COR-L47 (cell line): ENCODE data around the gene EEF1AKMT3.
"Not testable (repeated sequence)": the region's sequence is repeated elsewhere in the genome, so short reads cannot be mapped to it uniquely, and the experiment has no call there.

Source experiments
- DNase-seq: peaks from one replicate; lab custom pipeline; 2025; lab: John Stamatoyannopoulos, UW

EEF1AKMT3 gene

DNA sequence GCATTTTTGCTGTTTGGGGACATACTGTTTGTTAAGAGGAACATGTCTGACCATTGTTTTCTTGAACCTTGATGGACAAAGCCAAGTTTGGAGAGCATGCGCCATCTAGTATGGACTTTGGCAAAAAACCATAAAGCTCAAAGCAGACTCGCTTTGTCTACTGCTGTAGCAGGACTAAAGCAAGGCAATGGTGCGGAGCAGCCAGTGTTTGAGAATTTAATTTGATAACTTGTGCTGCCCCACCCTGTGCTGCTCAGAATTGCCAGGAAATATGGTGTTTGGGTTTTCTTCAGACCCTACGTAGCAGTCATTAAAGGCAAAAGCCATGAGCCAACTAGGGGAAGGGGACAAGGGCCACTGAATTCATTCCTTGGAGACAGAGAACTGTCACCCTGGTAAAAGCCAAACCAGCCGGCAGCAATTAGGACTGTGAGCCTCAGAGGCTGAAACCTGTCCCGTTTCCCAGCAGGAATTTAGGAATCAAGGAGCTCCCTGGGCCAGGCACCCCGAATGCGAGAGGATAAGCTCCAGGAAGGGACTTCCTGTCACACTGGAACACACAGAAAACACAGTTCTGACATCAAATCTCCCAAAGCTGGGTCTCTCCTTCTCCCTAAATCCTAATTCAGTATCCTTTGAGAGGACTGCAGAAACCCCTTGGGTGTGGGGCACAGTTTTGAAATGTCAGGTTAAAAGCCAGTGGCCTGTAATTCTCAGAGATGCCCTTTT lies 45.0 kb downstream of the EEF1AKMT3 start:
- no peak for DNase-seq

DNA sequence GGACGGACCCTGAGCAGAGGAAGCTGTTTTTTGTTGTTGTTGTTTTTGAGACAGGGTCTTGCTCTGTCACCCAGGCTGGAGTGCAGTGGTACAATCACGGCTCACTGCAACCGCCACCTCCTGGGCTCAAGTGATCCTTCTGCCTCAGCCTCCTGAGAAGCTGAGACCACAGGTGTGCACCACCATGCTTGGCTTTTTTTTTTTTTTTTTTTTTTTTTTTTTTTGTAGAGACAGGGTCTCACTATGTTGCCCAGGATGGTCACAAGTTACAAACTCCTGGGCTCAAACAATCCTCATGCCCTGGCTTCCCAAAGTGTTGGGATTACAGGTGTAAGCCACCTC lies 45.5 kb downstream of the EEF1AKMT3 start:
- not testable (repeated sequence) for DNase-seq

DNA sequence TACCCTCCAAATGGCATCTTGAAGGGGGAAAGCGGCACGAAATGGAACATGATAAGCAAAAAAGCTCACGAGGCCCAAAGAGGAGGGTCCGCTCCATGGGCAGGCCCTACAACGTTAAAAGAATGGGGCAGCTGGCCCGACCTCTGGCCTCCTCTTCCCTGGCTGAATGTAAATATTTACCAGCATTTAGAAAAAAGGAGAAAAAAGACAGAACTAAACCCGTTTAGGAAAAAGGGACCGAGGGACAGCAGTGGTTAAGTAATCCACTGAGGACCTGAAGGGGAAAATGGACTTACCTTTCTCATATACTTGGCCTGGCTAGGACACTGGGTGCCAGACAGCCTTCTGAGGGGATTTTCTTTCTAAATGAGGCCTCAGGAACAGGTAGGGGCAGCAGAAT lies 47.7 kb downstream of the EEF1AKMT3 start:
- not testable (repeated sequence) for DNase-seq

GRCh38 chr12:57821015-57821414 lies 48.6 kb downstream of the EEF1AKMT3 start:
- DNase-seq = not testable (repeated sequence)

- DNase-seq = no peak
Measured at GRCh38 chr12:57821474-57822214, 49.2 kb downstream of the EEF1AKMT3 start.

DNA sequence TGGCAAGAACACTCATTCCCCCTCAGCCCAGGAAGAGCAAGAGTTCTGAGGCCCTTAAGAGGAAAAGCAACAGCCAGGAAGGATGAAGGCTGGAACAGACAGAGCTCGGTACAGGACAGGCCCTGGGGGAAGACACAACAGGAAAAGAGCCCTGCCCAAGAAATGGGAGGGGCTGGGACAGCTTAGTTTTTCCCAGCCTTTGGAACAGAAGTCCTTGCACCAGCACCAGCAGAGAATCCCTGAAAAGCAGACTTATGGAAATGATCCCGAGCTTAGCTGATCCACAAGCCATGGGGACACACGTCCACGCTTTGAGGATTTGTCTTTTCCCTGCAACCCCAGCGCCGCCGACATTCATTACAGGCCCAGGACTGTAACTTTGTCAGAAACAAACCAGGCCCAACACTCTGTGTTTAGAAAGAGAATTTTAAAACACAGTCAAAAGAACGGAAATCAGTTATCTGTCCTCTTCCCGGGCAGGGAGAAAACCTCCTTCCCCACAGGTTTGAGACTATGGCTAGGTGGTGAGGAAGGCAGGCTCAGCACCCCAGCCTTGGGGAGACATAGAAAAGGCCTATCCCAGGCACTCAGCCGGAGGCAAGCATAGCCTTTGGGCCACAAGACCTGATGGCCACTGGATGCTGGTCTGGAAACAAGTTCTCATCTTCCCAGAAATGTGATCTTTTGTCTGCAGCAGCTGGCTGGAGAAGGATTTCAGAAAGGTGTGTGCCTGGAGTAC lies 50.1 kb downstream of the EEF1AKMT3 start:
- no peak for DNase-seq

- no peak for DNase-seq
Measured at GRCh38 chr12:57823131-57823907, 50.9 kb downstream of the EEF1AKMT3 start.

DNA sequence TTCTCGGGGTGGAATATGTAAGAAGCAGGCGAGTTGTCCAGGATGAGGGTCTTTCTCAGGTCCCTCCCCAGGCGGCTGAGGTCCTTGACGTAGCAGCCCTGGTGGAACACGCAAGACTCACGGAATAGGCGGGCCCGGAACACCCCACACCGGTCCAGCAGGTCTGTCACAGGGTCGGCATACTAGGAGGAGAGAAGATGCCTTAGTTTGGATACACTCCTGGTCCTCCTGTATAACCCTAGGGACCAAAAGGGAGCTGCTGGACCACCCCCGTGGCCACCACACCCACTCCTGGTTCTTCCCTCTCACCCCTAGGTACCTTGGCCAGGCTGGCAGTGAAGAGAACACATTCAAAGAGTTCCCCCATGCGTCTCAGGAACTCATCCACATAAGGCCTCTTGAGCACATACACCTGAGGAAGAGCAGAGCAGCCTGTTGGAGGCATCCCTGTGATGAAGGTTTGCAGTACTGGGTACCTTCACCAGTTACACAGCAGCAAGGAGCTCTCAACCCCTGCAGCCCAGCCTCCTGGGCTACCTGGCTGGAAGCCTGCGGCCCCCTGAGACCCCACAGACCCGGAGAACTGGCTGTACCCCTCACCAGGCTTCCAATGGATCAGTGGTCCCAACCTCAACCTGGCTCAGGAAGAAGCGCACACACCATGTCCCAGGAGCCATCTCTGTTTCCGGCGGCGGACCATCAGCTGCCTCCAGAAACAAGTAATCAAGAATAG lies 51.7 kb downstream of the EEF1AKMT3 start:
- DNase-seq = no peak

- no peak for DNase-seq
Measured at GRCh38 chr12:57825451-57825850, 53.0 kb downstream of the EEF1AKMT3 start.

GRCh38 chr12:57826400-57826799 lies 54.0 kb downstream of the EEF1AKMT3 start:
- DNase-seq = no peak

DNA sequence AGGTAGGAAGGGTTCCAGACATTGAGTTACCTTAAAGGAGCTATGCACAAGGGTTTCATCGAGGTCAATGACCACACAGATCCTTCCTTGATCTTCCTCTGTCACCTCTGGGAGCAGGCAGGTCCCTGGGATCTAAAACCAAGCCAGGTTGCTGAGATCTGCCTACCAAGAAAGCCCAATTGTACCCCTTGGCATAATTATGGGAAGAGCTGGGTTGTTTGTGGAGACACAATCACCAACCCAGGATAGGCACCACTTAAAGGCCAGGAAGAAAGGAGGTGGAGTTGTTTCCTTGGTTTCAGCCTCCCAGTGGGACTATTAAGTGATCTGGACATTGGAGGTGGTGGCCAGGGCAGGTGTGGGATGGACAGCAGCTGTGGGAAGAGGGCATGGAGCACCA lies 54.6 kb downstream of the EEF1AKMT3 start:
- no peak for DNase-seq

- no peak for DNase-seq
Measured at GRCh38 chr12:57829025-57829777, 56.8 kb downstream of the EEF1AKMT3 start.

- DNase-seq = no peak
Measured at GRCh38 chr12:57830393-57830792, 58.0 kb downstream of the EEF1AKMT3 start.
